NCI-H446 treated with DMSO at 0.1 percent for 48 hours (cell line): ENCODE results near the gene FBLN7.

Experiments
- DNase-seq: peaks from one replicate; lab custom pipeline; 2025; lab: John Stamatoyannopoulos, UW

Gene FBLN7

DNA sequence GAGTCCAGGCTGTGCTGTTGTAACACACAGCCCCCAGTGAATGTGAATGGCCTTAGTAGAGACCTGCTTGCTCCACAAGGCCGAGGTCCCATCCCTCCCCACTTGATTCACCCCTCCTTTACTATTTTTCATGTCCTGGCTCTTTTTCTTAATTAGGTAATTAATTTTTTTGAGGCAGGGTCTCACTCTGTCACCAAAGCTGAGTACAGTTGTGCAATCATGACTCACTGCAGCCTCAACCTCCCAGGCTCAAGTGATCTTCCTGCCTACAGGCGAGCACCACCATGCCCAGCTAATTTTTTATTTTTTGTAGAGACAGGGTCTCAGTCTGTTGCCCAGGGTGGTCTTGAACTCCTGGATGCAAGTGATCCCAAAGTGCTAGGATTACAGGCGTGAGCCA is 19.3 kb downstream of the FBLN7 start:
- DNase-seq: no peak

DNA sequence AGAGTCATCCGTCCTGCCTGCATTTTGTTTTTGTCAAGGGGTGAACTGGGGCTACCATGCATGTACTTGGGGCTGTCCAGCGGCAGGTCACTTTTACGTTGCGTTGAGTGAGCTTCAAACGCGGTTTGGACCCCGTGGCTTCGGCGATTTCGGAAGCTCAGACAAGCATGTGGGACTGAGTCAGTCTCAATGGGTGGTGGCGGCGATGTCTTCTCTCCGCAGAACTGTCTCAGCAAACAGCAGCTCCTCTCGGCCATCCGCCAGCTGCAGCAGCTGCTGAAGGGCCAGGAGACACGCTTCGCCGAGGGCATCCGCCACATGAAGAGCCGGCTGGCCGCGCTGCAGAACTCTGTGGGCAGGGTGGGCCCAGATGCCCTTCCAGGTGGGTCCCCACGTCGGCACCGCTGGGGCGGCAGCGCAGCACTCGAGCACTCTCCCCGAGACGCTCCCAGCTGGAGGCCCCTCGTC is 21.3 kb downstream of the FBLN7 start:
- no peak for DNase-seq

DNA sequence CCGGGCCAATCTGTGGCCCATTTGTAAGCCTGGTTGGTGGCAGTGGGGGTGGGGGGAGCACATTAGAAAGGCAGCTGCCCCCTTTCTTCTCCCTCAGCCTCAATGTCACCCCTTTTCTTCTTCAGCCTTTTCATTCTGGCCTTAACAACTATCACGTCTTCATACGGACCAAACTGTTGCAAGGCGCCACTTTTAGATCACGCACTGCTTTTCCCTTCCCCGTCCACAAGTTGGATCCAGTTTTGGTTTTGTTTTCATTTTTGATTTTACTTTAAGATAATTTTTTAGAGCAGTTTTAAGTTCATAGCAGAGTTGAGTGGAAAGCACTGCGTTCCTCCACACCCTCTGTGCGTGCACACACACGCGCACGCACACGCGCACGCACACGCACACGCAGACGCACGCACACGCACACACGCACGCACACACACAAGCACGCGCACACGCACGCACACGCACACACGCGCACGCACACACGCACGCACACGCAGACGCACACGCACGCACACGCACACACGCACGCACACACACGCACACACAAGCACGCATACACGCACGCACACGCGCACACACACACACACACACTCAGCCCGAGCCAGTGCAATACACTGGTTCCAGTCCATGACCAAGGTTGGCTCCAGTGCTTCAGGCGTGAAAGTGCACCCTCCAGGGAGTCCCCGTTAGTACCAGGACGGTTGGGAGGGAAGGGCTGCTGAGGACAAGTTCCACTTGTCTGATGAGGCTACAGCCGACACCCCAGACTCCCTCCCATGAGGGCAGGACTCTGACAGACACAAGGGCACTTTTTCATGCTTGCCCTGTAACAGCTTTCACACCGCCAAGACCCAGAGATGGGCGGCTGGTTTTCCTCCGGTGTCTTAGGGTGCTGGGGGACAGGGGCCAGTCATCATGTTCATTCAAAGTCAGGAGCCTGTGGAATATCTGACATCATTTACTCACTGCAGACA is 22.4 kb downstream of the FBLN7 start:
- DNase-seq: no peak

DNA sequence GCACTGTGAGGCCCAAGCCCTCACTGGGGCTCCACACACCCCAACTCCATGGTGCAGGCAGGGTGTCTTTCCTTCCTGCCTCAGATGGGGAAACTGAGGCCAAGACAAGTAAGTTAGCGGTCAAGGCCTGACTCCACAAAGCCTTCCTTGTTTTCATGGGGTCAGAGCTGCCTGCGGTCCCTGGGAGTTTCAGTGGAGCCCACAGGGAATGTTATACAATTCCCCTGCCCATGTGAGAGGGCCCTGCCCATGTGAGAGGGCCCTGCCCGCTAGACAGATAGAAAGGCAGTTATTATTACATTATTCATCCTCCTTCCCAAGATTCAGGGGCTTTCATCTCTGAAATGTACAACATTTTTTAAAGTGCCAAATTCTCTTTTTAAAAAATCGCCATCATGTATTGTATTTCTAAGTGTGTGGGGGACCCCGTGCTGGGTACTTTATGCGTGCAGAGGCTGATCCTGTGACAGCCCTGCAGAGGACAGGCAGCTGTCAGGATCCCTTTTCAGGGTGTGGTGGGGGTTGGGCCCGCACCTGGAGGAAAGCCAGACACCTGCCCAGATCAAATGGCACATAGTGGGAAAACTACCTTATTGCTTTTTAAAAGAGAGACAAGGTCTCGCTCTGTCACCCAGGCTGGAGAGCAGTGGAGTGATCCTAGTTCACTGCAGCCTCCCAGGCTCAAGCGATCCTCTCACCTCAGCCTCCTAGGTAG is 23.4 kb downstream of the FBLN7 start:
- DNase-seq: no peak

DNA sequence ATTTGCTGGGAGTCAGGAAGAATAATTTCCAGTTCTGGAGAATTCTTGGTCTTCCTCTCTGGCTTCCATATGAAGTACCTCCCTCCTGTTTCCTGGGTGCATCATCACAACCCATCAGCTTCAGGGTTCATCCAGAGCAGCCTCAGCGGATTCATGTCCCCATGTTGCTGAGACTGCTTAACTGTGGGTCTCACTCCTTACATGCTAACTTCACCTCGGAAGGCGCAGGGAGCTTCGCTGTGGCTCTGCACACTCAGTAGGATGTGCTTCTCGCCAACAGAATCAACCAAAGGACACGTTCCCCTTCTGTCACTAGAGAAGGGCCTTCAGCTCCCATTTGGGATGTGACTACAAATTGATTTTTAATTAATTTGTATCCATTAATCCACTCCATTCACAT is 24.2 kb downstream of the FBLN7 start:
- no peak for DNase-seq

DNA sequence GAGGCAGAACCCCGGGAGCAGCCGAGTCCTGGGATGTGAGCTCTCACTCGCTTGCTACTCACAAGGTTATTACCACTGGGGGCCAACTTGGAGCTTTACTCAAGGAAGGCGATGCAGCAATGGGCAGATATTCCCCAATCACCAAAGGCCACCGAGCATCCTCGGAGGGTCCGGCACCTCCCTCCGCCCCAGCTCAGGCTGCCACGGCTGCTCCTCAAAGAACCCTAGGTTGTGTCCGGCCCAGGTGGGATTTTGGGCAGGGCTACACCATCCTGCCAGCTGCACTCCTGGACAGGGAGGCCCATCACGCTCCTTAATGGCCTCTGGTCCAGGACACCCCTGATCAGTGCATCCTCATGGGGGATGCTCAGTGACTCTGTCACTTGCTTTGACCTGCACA is 24.8 kb downstream of the FBLN7 start:
- no peak for DNase-seq

DNA sequence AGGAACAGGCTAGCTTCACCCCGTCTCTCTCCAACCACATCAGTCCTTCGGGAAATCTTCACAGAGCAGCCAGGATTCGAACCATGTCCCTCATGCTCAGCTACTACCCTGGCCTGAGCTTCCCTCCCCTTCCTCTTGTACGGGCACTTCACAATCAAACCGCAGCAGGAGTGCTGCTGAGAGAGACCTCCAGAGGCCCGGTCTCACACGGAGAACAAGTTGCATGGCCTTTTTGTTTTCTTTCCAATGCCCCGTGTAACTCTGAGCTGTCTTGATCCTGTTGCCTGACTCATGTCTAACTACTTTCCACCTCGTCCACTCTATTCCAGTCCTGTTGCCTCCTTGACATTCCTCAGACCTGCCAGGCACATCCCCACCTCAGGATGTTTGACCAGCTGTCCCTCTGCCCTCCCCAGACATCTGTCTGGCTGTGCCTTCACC is 25.4 kb downstream of the FBLN7 start:
- no peak for DNase-seq

DNA sequence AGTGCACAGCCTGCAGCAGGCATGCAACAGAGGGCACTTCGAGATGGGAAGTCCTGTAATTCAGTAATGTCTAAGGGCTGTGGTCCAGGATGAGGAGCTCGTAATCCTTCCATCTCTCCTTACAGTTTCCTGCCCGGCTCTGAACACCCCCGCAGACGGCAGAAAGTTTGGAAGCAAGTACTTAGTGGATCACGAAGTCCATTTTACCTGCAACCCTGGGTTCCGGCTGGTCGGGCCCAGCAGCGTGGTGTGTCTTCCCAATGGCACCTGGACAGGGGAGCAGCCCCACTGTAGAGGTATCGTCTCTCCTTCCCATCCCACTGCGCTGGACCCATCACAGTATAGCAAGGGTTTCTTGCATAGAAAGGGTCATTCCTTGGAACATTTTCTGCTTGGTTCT is 26.7 kb downstream of the FBLN7 start:
- DNase-seq: no peak

DNA sequence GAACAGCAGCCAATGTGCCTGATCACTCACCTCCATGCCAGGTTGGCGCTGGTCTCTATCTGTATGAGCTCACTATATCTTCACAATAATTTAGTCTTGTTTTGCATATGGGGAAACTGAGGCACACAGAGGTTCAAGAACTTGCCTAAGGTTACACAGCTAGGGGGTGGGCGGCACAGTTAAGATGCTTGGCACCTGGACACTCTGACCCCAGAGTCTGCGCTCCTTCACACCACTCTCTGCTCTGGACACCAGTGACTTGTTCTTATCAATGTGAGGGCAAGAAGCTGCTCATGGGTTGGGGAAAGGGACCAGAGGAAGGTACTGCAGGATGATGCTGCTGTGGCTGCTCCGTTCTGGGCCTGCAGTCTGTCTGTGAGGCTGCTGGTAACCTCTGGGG is 27.1 kb downstream of the FBLN7 start:
- DNase-seq: no peak

DNA sequence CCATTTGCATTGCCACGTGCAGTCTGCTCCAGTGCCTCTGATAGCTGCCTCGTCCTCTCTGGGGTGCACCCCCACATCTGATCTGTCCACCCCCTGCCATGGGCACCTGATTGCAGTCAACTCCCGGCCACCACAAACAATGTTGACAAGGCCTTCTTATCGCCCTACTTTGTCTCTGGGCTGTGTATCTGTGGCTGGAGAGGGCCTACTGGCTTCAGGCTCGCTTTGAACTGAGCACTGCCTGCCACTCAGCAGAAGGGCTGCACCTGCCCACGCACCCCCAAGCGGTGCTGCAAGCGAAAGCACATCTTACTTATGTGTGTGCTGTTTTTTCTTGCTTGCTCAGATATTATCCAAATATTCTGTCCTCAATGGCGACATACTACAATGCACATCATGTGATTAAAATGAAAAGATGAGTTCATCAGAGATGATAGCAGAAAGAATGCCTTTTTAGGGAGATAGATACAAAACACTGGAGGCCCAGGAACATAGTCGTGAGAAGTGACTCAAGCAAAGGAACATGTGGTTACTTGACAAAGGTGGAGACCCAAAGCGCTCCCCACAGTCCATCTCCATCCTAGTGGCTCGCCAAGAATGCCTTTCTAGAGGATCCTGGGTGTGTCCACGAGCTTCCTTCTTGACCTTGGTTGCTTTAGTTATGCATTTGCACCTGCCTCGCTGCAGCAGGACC is 28.8 kb downstream of the FBLN7 start:
- DNase-seq: no peak

DNA sequence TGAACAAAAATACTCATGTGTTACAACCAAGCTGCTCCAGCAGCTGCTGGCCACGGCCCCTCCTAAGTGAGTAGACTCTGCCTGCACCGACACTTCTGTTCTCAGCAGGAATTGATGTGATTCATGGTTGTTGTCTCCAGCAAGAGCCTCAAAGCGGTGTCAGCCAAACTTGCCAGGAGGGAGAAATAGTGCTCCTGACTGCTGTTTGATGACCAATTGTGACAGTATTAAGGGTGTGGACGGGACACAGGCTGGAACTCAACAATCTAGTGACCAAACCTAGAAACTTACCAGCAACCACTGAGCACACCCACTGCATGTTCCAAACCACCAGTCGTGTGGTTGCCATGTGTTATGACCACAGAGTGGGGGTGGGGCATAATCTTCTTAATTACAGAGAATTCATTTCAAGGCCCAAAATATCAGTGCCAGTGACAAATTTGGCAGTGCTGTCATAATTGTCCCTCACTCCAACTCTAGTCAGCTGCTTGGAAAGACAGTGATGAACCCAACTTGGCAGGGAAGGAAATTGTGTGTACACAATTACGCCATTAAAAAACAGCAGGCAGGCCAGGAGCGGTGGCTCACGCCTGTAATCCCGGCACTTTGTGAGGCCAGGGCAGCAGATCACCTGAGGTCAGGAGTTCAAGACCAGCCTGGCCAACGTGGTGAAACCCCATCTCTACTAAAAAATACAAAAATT is 30.4 kb downstream of the FBLN7 start:
- DNase-seq: peak; percentile 62

DNA sequence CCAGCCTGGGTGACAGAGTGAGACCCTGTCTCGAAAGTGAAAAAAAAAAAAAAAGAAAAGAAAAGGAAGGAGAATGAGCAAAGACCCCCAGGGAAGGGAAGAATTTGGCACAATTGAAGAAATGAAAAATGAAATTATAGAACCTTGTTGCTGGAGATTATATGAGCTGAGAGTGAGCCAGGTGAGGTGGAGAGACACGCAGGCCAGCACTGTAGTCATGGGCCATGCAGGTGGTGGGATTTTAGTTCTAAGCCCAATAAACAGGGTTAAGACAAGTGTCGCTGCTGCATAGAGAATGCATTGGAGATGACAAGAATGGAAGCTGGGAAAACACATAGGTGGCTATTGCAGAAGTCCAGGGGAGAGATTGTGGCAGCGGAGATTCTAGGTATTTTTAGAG is 32.3 kb downstream of the FBLN7 start:
- DNase-seq: no peak

DNA sequence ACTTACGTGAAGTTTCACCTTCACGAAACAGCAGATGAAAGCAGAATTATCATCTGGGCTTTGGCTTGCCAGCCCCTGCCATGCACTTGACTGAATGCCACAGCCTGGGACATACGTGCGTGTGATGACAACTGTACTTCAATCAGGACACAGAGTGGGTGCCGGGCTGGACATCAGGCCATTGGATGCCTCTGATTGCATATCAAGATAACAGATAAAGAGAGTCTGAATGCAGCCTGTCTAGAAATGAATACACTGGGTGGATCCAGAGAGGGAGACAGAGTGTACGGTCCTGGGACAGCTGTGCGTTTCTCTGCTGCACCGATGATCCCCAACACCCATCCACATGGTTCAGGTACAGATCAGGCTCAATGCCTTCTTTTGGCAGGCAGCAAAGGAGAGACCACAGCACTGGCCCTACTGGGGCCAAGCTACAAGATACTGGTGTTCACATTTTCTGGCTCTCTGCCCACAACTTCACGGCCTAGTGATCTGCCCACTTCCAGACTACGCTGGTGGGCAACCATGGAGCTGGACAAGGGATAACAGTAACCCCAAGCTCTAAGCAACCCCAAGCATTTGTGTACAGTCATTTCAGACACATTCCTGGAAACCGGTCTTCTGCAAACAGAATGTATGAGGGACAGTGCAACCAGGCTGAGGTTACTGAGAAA is 35.6 kb downstream of the FBLN7 start:
- no peak for DNase-seq

DNA sequence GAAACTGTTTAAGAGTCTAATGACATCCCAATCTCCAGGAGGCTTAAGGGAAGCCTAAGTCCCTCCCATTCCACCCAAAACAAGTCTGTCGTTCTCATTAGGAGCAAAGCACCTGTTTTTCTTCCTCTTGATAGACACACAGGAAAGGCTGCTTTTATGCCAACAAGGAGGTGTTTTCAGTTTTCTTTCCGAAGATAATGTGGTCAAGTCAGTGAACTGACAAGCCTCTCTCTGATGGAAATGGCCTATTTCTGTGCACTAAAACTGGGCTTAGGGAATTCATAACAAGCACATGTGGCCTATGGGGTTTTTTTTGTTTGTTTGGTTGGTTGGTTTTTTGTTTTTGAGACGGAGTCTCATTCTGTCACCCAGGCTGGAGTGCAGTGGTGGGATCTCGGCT is 36.2 kb downstream of the FBLN7 start:
- DNase-seq: no peak

DNA sequence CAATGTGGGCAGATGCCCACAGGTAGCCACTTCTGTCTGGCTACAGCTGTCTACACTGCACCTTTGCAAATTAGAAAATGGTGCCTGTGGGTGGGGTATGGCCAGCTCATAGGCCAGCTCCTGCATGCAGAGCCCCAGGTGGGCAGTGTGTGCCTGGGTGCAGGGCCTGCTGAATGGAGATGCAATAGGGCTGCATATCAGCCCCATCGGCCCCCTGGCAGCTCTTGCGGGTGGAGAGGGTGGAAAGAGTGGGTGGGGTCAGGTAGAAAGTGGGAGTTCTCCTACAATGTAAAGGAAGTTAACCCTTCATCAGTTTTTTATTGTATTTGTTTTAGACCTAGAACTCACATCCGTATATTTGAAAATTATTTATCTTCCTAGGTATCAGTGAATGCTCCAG is 37.1 kb downstream of the FBLN7 start:
- DNase-seq: no peak

DNA sequence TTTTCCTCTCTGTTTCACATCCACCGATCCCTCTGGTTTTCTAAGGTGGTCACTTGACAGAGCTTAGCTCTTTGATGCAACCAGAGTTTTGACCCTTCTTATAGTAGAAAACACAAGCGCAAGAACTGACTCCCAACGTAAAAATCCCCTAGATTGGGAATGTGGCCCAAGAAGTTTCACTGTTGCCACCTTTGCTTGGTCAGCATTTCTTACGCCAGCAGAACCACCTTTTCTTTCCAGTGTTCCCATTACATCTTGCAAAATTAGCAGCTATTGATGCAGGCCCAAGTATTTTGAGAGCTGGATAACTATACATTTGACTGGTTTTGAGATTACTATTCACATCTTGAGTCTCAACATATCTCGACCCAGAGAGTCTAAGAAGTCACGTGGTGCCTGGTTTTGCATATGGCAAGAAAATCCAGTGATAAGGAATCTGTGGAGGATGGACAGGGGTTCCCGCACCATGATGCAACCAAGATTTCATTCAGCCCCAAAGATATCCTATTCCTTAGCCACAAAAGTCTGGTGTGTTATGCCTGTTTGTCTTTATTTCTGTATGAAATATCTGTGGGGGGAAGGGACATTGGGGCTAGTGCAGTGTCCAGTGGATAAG is 37.9 kb downstream of the FBLN7 start:
- no peak for DNase-seq

DNA sequence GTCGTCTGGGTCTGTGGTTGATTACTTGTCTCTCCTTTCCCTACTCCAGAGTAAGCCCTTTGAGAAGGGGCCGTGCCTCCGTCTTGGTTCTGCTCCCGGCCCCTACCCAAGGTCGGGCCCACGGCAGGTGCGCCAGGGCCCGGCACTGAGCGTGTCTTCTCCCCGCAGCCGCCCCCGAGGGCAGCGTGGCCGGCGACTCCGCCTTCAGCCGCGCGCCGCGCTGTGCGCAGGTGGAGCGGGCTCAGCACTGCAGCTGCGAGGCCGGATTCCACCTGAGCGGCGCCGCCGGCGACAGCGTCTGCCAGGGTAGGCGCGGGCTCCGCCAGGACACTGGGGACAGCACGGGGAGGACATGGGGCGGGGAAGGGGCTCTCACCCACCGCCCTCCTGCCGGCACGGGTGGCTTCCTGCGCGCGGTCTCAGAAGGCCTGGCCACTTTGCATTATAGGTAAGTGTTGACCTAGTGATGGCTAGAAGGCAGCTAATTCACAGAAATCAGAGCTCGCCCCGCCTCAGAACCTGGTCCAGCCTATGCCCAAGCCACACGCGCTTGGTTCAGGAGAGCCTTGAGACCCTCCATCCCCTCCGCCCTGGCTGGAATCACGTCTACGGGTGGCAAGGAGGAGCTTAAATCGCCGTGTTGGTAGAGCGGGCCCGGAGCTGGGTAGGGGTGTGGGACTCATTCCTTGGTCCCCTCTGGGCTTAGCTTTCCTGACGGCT is 43.5 kb downstream of the FBLN7 start:
- DNase-seq: no peak

DNA sequence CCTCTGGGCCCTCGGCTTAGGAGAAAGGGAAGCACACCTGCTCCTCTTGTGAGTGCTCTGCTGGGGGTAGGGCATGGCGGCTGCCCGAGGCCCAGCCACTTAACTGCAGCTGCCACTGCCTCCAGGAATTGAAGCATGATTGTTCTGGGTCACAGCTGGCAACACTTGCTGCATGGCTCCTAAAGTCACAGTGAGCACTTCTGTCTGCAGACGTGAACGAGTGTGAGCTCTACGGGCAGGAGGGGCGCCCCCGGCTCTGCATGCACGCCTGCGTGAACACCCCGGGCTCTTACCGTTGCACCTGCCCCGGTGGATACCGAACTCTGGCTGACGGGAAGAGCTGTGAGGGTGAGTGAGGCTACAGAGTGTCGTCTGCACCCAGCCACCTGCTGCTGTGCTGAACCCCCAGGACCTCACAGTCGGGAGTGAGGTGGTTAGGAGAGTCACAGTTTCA is 44.4 kb downstream of the FBLN7 start:
- no peak for DNase-seq

DNA sequence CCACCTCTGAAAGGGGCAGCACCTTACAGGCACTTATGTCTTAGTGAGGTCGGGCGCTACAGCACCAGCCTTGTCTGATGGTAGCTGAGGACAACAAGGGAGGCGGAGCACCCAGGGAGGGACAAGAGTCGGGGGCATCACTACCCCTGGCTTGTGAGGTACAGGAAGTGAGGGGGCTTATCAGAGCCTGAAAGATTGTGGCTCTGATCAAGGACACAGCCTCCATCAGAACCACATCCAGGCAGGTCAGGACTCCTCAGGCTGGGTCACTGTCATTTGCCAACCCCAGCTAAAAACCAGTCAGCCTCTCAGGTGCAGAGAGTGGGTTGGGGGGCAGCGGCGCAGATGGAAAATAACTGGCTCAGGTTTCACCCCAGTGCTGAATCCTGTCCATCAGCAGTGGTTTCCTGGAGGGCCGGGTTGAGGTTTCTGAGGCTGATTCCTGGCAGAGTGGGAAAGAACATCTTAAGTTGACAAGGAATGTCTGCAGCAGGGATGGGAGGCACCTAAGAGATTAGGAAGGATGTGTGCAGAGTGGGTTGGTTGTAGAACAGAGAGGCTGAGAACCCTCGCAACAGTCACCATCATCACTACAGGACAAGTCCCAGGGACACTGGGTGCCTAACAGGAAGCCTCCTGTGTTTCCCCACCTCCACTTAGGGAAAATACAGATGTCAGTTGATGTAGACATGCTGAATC is 45.3 kb downstream of the FBLN7 start:
- DNase-seq: no peak

DNA sequence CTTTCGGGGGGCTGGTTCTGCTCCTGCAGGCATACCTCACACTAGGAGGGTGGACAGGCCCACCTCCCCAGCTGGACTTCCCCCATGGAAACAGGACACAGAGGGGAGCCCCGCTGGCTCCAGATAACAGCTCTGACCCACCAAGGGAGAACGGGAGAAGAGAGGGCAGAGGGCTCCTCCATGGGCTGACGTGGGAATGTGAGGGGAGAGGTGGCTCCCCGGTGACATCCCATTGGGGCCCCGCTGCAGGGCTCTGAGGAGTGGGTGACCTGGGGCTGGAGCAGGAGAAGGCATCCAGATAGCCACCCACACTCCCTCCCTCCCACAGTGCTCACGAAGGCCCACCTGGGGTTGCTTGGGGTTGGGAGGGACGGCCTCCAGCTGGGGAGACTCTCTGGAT is 45.9 kb downstream of the FBLN7 start:
- no peak for DNase-seq
